Chondrocyte (in vitro differentiated cells): ENCODE measurements around the gene DNAJC11. TPM values are rescaled to one million over a fixed set of nuclear protein-coding genes. Genes with fewer than 3 reads are reported as not detected.

Source experiments
- DNase-seq: peaks from one replicate; pipeline ENCODE4 v3.0.0; 2021; ENCODE audit warnings: mixed read lengths, low spot score
- H3K27ac Mint-ChIP-seq: one replicate; pipeline ENCODE4 v1.8.0; 2021; ENCODE audit warnings: mild to moderate bottlenecking, moderate library complexity, mixed read lengths; ENCODE audit not compliant: unreplicated experiment
- H3K27me3 Mint-ChIP-seq: 2 replicates; pipeline ENCODE4 v1.8.0; 2021; ENCODE audit warnings: low read depth, mixed read lengths
- H3K36me3 Mint-ChIP-seq: 2 replicates; pipeline ENCODE4 v1.8.0; 2021; ENCODE audit warnings: low read depth, mixed read lengths
- H3K4me1 Mint-ChIP-seq: 2 replicates; pipeline ENCODE4 v1.8.0; 2021; ENCODE audit warnings: low read depth, mild to moderate bottlenecking, mixed read lengths
- H3K4me3 Mint-ChIP-seq: one replicate; pipeline ENCODE4 v1.8.0; 2021; ENCODE audit warnings: mild to moderate bottlenecking, moderate library complexity, mixed read lengths; ENCODE audit not compliant: unreplicated experiment
- H3K9me3 Mint-ChIP-seq: 2 replicates; pipeline ENCODE4 v1.8.0; 2021; ENCODE audit warnings: low read depth, mixed read lengths
- CTCF ChIP-seq: fragments of 200-600 bp; sonication (generic); IDR thresholded peaks from 2 replicates; pipeline ENCODE4 v1.5.0; 2021; ENCODE audit warnings: antibody characterized with exemption, mild to moderate bottlenecking, moderate library complexity
- total RNA-seq: library from RNA; stranded (reverse); gene quantifications from 3 replicates; pipeline ENCODE4 v1.2.1, GENCODE V29; 2021

Gene DNAJC11
- total RNA-seq, 1 donor from 2014 or later = 46.3 TPM

DNA sequence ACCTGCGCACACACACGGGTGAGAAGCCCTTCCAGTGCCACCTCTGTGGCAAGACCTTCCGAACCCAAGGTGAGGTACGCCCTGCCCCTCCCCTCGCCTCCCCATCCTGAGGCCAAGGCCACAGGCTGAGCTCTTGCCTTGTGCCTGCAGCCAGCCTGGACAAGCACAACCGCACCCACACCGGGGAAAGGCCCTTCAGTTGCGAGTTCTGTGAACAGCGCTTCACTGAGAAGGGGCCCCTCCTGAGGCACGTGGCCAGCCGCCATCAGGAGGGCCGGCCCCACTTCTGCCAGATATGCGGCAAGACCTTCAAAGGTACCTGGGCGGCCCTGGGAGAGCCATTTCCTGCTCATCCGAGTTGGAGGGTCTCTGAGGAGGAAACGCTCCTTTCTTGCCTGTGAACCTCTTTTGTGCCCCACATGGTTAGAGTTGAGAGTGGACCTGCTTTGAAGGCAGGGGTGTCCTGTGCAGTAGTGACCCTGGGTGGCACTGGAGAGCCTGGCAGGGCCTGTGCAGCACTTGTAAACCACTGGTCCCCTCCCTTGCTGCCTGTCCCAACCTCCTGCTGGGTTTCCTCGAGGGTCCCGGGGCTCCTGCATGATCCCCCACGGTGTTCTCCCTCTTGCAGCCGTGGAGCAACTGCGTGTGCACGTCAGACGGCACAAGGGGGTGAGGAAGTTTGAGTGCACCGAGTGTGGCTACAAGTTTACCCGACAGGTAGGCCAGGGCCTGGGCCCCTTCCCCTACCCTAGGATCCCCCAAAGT lies 113.3 kb downstream of the DNAJC11 start:
- no peak for TF ChIP-seq CTCF
- no peaks in the 10 kb centered on the region for H3K4me1 Mint-ChIP-seq
- H3K27me3 Mint-ChIP-seq = no peaks in the 10 kb centered on the region
- no peak overlapping the region for H3K4me3 Mint-ChIP-seq
- no peaks in the 10 kb centered on the region for H3K9me3 Mint-ChIP-seq
- H3K27ac Mint-ChIP-seq = peak overlapping the region; percentile 45
- H3K36me3 Mint-ChIP-seq = peaks cover 3% of the 10 kb centered on the region
- no peak for DNase-seq

- Mint-ChIP-seq H3K4me3 (no peak overlapping the region), H3K9me3 (no peaks in the 10 kb centered on the region), H3K36me3 (peaks cover 3% of the 10 kb centered on the region), H3K27ac (no peak overlapping the region), H3K4me1 (peaks cover under 1% of the 10 kb centered on the region), H3K27me3 (no peaks in the 10 kb centered on the region)
- TF ChIP-seq CTCF = no peak
- no peak for DNase-seq
These were observed 114.2 kb downstream of the DNAJC11 start for GRCh38 chr1:6587261-6588005.

GRCh38 chr1:6586404-6586816 lies 115.2 kb downstream of the DNAJC11 start:
- peaks cover 10% of the 10 kb centered on the region for H3K4me1 Mint-ChIP-seq
- H3K36me3 Mint-ChIP-seq = peaks cover 3% of the 10 kb centered on the region
- no peak for DNase-seq
- H3K9me3 Mint-ChIP-seq = no peaks in the 10 kb centered on the region
- no peak for TF ChIP-seq CTCF
- no peak overlapping the region for H3K27ac Mint-ChIP-seq
- no peak overlapping the region for H3K4me3 Mint-ChIP-seq
- H3K27me3 Mint-ChIP-seq = no peaks in the 10 kb centered on the region

DNA sequence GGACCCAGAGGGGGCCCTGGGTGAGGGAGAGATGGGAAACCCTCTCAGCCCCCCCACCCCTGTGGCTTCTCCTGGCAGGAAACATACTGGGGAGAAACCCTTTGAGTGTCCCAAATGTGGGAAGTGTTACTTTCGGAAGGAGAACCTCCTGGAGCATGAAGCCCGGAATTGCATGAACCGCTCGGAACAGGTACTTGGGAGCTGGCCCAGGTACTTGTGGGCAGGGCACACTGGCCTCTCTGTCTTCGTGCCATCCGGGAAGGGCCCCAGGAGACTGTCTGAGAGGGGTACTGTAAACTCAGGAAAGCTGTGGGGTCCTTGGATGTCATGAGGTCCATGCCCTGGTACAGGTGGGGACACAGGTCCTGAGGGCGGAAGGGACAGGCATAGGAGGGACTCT lies 115.8 kb downstream of the DNAJC11 start:
- Mint-ChIP-seq H3K27me3 (no peaks in the 10 kb centered on the region), H3K9me3 (no peaks in the 10 kb centered on the region), H3K27ac (no peak overlapping the region), H3K4me1 (peaks cover 16% of the 10 kb centered on the region), H3K4me3 (no peak overlapping the region), H3K36me3 (peaks cover 3% of the 10 kb centered on the region)
- TF ChIP-seq CTCF = no peak
- DNase-seq = no peak

DNA sequence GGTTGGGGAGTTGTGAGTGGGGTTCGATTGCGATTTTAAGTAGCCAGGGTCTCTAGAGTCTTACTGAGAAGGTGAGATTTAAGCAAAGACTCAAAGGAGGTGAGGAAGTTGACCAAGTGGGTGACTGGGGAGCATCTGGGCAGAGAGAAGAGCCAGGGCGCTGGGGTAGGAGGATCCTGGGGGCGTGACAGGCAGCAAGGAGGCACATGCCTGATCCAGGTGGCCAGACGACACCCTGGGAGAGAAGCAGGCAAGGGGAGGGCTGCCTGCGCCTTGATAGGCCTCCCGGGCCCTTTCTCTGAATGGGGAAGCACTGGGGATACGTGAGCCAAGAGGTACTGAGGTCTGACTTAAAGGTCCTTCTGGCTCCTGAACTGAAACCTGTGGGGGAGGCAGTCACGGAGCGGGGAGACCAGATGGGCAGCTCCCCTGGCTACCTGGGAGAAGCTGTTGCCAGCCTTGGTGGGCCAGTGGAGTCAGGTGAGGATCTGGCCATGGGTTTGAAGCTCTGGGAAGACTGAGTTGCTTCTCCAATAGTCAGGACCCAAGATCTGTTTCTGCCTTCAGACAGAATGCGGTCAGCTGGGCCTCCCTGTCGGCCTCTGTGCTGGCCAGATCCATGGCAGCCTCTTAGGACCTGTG lies 116.4 kb downstream of the DNAJC11 start:
- Mint-ChIP-seq H3K9me3 (no peaks in the 10 kb centered on the region), H3K36me3 (no peaks in the 10 kb centered on the region), H3K4me1 (peaks cover 22% of the 10 kb centered on the region), H3K4me3 (no peak overlapping the region), H3K27me3 (no peaks in the 10 kb centered on the region), H3K27ac (no peak overlapping the region)
- no peak for TF ChIP-seq CTCF
- no peak for DNase-seq
